HEK293 (cell line): ENCODE results near the gene PLSCR3.

ENCODE experiments used
- CTCF ChIA-PET: fragments of 350-600 bp; formaldehyde crosslinking; extraction: SDS; loops from one replicate; lab custom pipeline; 2021; ENCODE audit warnings: antibody characterized with exemption; lab: Yijun Ruan, JAX
- POLR2A ChIA-PET: fragments of 300-600 bp; formaldehyde crosslinking; extraction: SDS; loops from one replicate; lab custom pipeline; 2020; ENCODE audit warnings: antibody characterized with exemption, inconsistent platforms; lab: Yijun Ruan, JAX
- H3K27ac ChIP-seq: fragments of 200-500 bp; sonication (Bioruptor generic); 2 replicates; pipeline ENCODE4 v1.5.1; 2014; ENCODE audit warnings: low read depth, low read length, control low read depth, inconsistent platforms; ENCODE audit errors: extremely low read depth
- H3K36me3 ChIP-seq, 2 experiments: fragments of 200-500 bp in 1 of 2; sonication (Bioruptor generic) in 1 of 2; 1 replicate in 1 of 2; 2 replicates in 1 of 2; pipeline ENCODE4 v1.5.1; 2014 to 2017; ENCODE audit warnings: inconsistent platforms in 2 of 2, low read length in 2 of 2; ENCODE audit not compliant: control insufficient read depth in 2 of 2, insufficient read depth in 1 of 2
- H3K4me1 ChIP-seq: fragments of 200-500 bp; sonication (Bioruptor generic); 2 replicates; pipeline ENCODE4 v1.5.1; 2014; ENCODE audit warnings: mild to moderate bottlenecking, low read length, inconsistent platforms; ENCODE audit not compliant: control insufficient read depth, insufficient read depth
- H3K4me3 ChIP-seq: 2 replicates; pipeline ENCODE4 v1.5.1; 2011; ENCODE audit warnings: low read depth, mild to moderate bottlenecking, control low read depth, low read length, moderate library complexity
- H3K9me3 ChIP-seq: fragments of 200-500 bp; sonication (Bioruptor generic); 2 replicates; pipeline ENCODE4 v1.5.1; 2014; ENCODE audit warnings: low read depth, low read length, inconsistent platforms; ENCODE audit not compliant: control insufficient read depth, insufficient read depth
- BCL11A ChIP-seq: fragments of 450-650 bp; formaldehyde crosslinking; IDR thresholded peaks from 2 replicates; pipeline ENCODE4 v1.5.1; 2016; ENCODE audit warnings: low read depth, missing biosample characterization, missing genetic modification characterization
- GLIS1 ChIP-seq: fragments of 450-650 bp; formaldehyde crosslinking; IDR thresholded peaks from 2 replicates; pipeline ENCODE4 v1.5.1; 2016; ENCODE audit warnings: missing biosample characterization, missing genetic modification characterization
- KLF1 ChIP-seq: fragments of 450-650 bp; formaldehyde crosslinking; IDR thresholded peaks from 2 replicates; pipeline ENCODE4 v1.5.1; 2016; ENCODE audit warnings: missing biosample characterization, missing genetic modification characterization
- KLF10 ChIP-seq: fragments of 450-650 bp; IDR thresholded peaks from 2 replicates; pipeline ENCODE4 v1.5.1; 2018; ENCODE audit warnings: missing biosample characterization, mild to moderate bottlenecking, missing genetic modification characterization
- KLF9 ChIP-seq: fragments of 450-650 bp; formaldehyde crosslinking; IDR thresholded peaks from 2 replicates; pipeline ENCODE4 v1.5.1; 2016; ENCODE audit warnings: missing biosample characterization, missing genetic modification characterization, low read depth
- SP2 ChIP-seq: fragments of 450-650 bp; formaldehyde crosslinking; IDR thresholded peaks from 2 replicates; pipeline ENCODE4 v1.5.1; 2016; ENCODE audit warnings: missing biosample characterization, missing genetic modification characterization
- SP3 ChIP-seq: fragments of 450-650 bp; formaldehyde crosslinking; IDR thresholded peaks from 2 replicates; pipeline ENCODE4 v1.5.1; 2016; ENCODE audit warnings: missing biosample characterization, missing genetic modification characterization
- SP7 ChIP-seq: fragments of 450-650 bp; formaldehyde crosslinking; IDR thresholded peaks from 2 replicates; pipeline ENCODE4 v1.5.1; 2016; ENCODE audit warnings: missing biosample characterization, missing genetic modification characterization
- ZBTB20 ChIP-seq: fragments of 450-650 bp; formaldehyde crosslinking; IDR thresholded peaks from 2 replicates; pipeline ENCODE4 v1.5.1; 2016; ENCODE audit warnings: missing biosample characterization, missing genetic modification characterization
- ZBTB7A ChIP-seq: fragments of 450-650 bp; formaldehyde crosslinking; IDR thresholded peaks from 2 replicates; pipeline ENCODE4 v1.5.1; 2016; ENCODE audit warnings: low read depth, missing biosample characterization, missing genetic modification characterization
- ZNF138 ChIP-seq: fragments of 450-650 bp; formaldehyde crosslinking; IDR thresholded peaks from 2 replicates; pipeline ENCODE4 v1.5.1; 2016; ENCODE audit warnings: missing biosample characterization, missing genetic modification characterization, borderline replicate concordance
- ZNF157 ChIP-seq: fragments of 450-650 bp; formaldehyde crosslinking; IDR thresholded peaks from 2 replicates; pipeline ENCODE4 v1.5.1; 2016; ENCODE audit warnings: missing biosample characterization, missing genetic modification characterization
- ZNF174 ChIP-seq: fragments of 450-650 bp; formaldehyde crosslinking; IDR thresholded peaks from 2 replicates; pipeline ENCODE4 v1.5.0; 2017; ENCODE audit warnings: missing biosample characterization, mild to moderate bottlenecking, missing genetic modification characterization
- ZNF24 ChIP-seq: fragments of 450-650 bp; formaldehyde crosslinking; IDR thresholded peaks from 2 replicates; pipeline ENCODE4 v1.5.1; 2016; ENCODE audit warnings: missing biosample characterization, missing genetic modification characterization
- ZNF292 ChIP-seq: fragments of 450-650 bp; formaldehyde crosslinking; IDR thresholded peaks from 2 replicates; pipeline ENCODE4 v1.5.1; 2016; ENCODE audit warnings: low read depth, missing biosample characterization, missing genetic modification characterization, borderline replicate concordance
- ZNF341 ChIP-seq: fragments of 450-650 bp; formaldehyde crosslinking; IDR thresholded peaks from 2 replicates; pipeline ENCODE4; 2016; ENCODE audit warnings: low read depth, missing biosample characterization, missing genetic modification characterization
- ZNF350 ChIP-seq: fragments of 450-650 bp; formaldehyde crosslinking; IDR thresholded peaks from 2 replicates; pipeline ENCODE4 v1.5.0; 2017; ENCODE audit warnings: missing biosample characterization, mild to moderate bottlenecking, missing genetic modification characterization
- ZNF514 ChIP-seq: fragments of 450-650 bp; formaldehyde crosslinking; IDR thresholded peaks from 2 replicates; pipeline ENCODE4 v1.5.1; 2016; ENCODE audit warnings: missing biosample characterization, missing genetic modification characterization
- ZNF600 ChIP-seq: fragments of 450-650 bp; formaldehyde crosslinking; IDR thresholded peaks from 2 replicates; pipeline ENCODE4 v1.5.1; 2016; ENCODE audit warnings: missing biosample characterization, missing genetic modification characterization
- ZNF76 ChIP-seq: fragments of 450-650 bp; formaldehyde crosslinking; IDR thresholded peaks from 2 replicates; pipeline ENCODE4; 2016; ENCODE audit warnings: low read depth, missing biosample characterization, missing genetic modification characterization, borderline replicate concordance
- ZNF768 ChIP-seq: fragments of 450-650 bp; formaldehyde crosslinking; IDR thresholded peaks from 2 replicates; pipeline ENCODE4 v1.5.1; 2018; ENCODE audit warnings: missing biosample characterization, mild to moderate bottlenecking, missing genetic modification characterization
- ZNF843 ChIP-seq: fragments of 450-650 bp; formaldehyde crosslinking; IDR thresholded peaks from 2 replicates; pipeline ENCODE4 v1.5.1; 2016; ENCODE audit warnings: missing biosample characterization, missing genetic modification characterization
- ZSCAN30 ChIP-seq: fragments of 450-650 bp; IDR thresholded peaks from 2 replicates; pipeline ENCODE4 v1.5.1; 2018; ENCODE audit warnings: missing biosample characterization, mild to moderate bottlenecking, missing genetic modification characterization, moderate library complexity
- ZXDB ChIP-seq: fragments of 450-650 bp; formaldehyde crosslinking; IDR thresholded peaks from 2 replicates; pipeline ENCODE4 v1.5.1; 2016; ENCODE audit warnings: missing biosample characterization, missing genetic modification characterization
- TF ChIP-seq, protein P1 (sequence below): fragments of 450-650 bp; formaldehyde crosslinking; IDR thresholded peaks from 2 replicates; pipeline ENCODE4 v1.5.1; 2016; ENCODE audit warnings: missing biosample characterization, missing genetic modification characterization
- TF ChIP-seq, protein P2 (sequence below): fragments of 450-650 bp; formaldehyde crosslinking; optimal IDR thresholded peaks from 2 replicates; pipeline ENCODE3; 2016; ENCODE audit warnings: missing biosample characterization, mild to moderate bottlenecking, missing genetic modification characterization
- TF ChIP-seq, protein P3 (sequence below): fragments of 450-650 bp; formaldehyde crosslinking; IDR thresholded peaks from 2 replicates; pipeline ENCODE4 v1.5.1; 2016; ENCODE audit warnings: missing biosample characterization, missing genetic modification characterization

PLSCR3 gene

GRCh38 chr17:7404737-7405349 is 10.5 kb upstream of the PLSCR3 start:
- H3K36me3 ChIP-seq: peaks cover 6 to 21% of the 10 kb centered on the region in 2 experiments; a peak in 2 of 3 replicates
- H3K27ac ChIP-seq: peak overlapping the region; percentile 31; the same call in 1 of the 2 replicates
- POLR2A ChIA-PET: interaction anchor here (0.6 to 3.2 kb wide), 42 partner anchors 8 to 1543 kb away, joined by 3 to 67 read pairs (median 6); partner anchors contain the start of genes ACADVL, ATP1B2, CHRNB1 and DLG4
- TF ChIP-seq ZNF138 (tag by site-specific recombination) (no peak), ZNF292 (no peak), ZBTB7A (tag by site-specific recombination) (0 out of 2 replicates have a peak, but pooled peaks have one; percentile 26), ZXDB (peak; percentile 80; the same call in 1 of the 2 replicates), ZSCAN30 (peak; percentile 8; the same call in 1 of the 2 replicates), ZNF157 (tag by site-specific recombination) (no peak), GLIS1 (tag by site-specific recombination) (peak; percentile 70), ZNF341 (tag by site-specific recombination) (no peak), ZNF600 (0 out of 2 replicates have a peak, but pooled peaks have one; percentile 14), SP2 (tag by site-specific recombination) (peak; percentile 61), ZNF350 (tag by site-specific recombination) (no peak), ZNF514 (tag by site-specific recombination) (no peak), ZNF24 (tag by site-specific recombination) (no peak), ZBTB20 (tag by site-specific recombination) (peak; percentile 92)
- TF ChIP-seq, protein P1, sequence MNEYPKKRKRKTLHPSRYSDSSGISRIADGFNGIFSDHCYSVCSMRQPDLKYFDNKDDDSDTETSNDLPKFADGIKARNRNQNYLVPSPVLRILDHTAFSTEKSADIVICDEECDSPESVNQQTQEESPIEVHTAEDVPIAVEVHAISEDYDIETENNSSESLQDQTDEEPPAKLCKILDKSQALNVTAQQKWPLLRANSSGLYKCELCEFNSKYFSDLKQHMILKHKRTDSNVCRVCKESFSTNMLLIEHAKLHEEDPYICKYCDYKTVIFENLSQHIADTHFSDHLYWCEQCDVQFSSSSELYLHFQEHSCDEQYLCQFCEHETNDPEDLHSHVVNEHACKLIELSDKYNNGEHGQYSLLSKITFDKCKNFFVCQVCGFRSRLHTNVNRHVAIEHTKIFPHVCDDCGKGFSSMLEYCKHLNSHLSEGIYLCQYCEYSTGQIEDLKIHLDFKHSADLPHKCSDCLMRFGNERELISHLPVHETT (tag by site-specific recombination): no peak
- TF ChIP-seq, protein P2, sequence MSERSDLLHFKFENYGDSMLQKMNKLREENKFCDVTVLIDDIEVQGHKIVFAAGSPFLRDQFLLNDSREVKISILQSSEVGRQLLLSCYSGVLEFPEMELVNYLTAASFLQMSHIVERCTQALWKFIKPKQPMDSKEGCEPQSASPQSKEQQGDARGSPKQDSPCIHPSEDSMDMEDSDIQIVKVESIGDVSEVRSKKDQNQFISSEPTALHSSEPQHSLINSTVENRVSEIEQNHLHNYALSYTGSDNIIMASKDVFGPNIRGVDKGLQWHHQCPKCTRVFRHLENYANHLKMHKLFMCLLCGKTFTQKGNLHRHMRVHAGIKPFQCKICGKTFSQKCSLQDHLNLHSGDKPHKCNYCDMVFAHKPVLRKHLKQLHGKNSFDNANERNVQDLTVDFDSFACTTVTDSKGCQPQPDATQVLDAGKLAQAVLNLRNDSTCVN: peak; percentile 70
- TF ChIP-seq, all 188 proteins: peak for 8
- Histone ChIP-seq H3K4me3 (peak overlapping the region; percentile 69), H3K4me1 (peaks cover 8% of the 10 kb centered on the region), H3K9me3 (no peaks in the 10 kb centered on the region)
- CTCF ChIA-PET: interaction anchor here (0.6 to 1.7 kb wide), 5 partner anchors 13 to 317 kb away, joined by 3 to 5 read pairs (median 3); no protein-coding TSS in a partner anchor

GRCh38 chr17:7403977-7404736 is 9.8 kb upstream of the PLSCR3 start, which contains the start of gene TMEM256:
Gene TMEM256 (minus strand): TSS chr17:7404097. CDS start chr17:7404084, 13 bp downstream.
- ChIA-PET POLR2A (interaction anchor here (0.5 to 3.2 kb wide), 62 partner anchors 9 to 1922 kb away, joined by 3 to 67 read pairs (median 5); partner anchors contain the start of genes ACADVL, ATP1B2, CD68 and CHRNB1), CTCF (interaction anchor here (0.6 to 2.7 kb wide), 9 partner anchors 10 to 318 kb away, joined by 3 to 21 read pairs (median 3); partner anchors contain the start of gene PLSCR3)
- Histone ChIP-seq H3K4me1 (peaks cover 8% of the 10 kb centered on the region), H3K4me3 (peak within 1 kb of the TSS; percentile 83), H3K27ac (peak within 1 kb of the TSS; percentile 81), H3K9me3 (no peaks in the 10 kb centered on the region), H3K36me3 (peaks cover 6 to 14% of the 10 kb centered on the region in 2 experiments; a peak in 2 of 3 replicates)
- TF ChIP-seq ZNF174 (tag by site-specific recombination) (no peak), ZNF600 (peak; percentile 70), SP3 (tag by site-specific recombination) (peak; percentile 93), GLIS1 (tag by site-specific recombination) (peak; percentile 73), SP2 (tag by site-specific recombination) (peak; percentile 85), ZNF76 (0 out of 2 replicates have a peak, but pooled peaks have one; percentile 16), SP7 (tag by site-specific recombination) (peak; percentile 51; the same call in 1 of the 2 replicates), ZNF768 (tag by site-specific recombination) (no peak), KLF9 (peak; percentile 73), KLF1 (tag by site-specific recombination) (peak; percentile 15; the same call in 1 of the 2 replicates), BCL11A (tag by site-specific recombination) (peak; percentile 72; the same call in 1 of the 2 replicates), KLF10 (tag by site-specific recombination) (peak; percentile 65; the same call in 1 of the 2 replicates), ZNF843 (tag by site-specific recombination) (peak; percentile 35; the same call in 1 of the 2 replicates)
- TF ChIP-seq, protein P3, sequence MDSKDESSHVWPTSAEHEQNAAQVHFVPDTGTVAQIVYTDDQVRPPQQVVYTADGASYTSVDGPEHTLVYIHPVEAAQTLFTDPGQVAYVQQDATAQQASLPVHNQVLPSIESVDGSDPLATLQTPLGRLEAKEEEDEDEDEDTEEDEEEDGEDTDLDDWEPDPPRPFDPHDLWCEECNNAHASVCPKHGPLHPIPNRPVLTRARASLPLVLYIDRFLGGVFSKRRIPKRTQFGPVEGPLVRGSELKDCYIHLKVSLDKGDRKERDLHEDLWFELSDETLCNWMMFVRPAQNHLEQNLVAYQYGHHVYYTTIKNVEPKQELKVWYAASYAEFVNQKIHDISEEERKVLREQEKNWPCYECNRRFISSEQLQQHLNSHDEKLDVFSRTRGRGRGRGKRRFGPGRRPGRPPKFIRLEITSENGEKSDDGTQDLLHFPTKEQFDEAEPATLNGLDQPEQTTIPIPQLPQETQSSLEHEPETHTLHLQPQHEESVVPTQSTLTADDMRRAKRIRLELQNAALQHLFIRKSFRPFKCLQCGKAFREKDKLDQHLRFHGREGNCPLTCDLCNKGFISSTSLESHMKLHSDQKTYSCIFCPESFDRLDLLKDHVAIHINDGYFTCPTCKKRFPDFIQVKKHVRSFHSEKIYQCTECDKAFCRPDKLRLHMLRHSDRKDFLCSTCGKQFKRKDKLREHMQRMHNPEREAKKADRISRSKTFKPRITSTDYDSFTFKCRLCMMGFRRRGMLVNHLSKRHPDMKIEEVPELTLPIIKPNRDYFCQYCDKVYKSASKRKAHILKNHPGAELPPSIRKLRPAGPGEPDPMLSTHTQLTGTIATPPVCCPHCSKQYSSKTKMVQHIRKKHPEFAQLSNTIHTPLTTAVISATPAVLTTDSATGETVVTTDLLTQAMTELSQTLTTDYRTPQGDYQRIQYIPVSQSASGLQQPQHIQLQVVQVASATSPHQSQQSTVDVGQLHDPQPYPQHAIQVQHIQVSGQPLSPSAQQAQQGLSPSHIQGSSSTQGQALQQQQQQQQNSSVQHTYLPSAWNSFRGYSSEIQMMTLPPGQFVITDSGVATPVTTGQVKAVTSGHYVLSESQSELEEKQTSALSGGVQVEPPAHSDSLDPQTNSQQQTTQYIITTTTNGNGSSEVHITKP (tag by site-specific recombination): peak; percentile 96
